HG03558 (cell line): Measurements from ENCODE around the gene B4GALT4.
"Not testable (repeated sequence)": the region's sequence is repeated elsewhere in the genome, so short reads cannot be mapped to it uniquely, and the experiment has no call there.

Source experiments
- ATAC-seq: cut with Tn5 transposase; IDR thresholded peaks from one replicate; pipeline ENCODE4 v1.9.1; 2021; ENCODE audit warnings: moderate number of reproducible peaks; ENCODE audit not compliant: unreplicated experiment; ENCODE audit errors: extremely low read depth

B4GALT4 gene

GRCh38 chr3:119206611-119207511, 33.8 kb downstream of the B4GALT4 start:
- no peak for ATAC-seq

GRCh38 chr3:119205685-119206084, 35.0 kb downstream of the B4GALT4 start:
- no peak for ATAC-seq

- ATAC-seq: no peak
Observed at GRCh38 chr3:119205209-119205608, 35.5 kb downstream of the B4GALT4 start.

GRCh38 chr3:119195911-119196310, 44.8 kb downstream of the B4GALT4 start:
- ATAC-seq: no peak

- ATAC-seq: no peak
Observed at GRCh38 chr3:119195151-119195476, 45.6 kb downstream of the B4GALT4 start.

- ATAC-seq: no peak
Observed at GRCh38 chr3:119194237-119195150, 46.2 kb downstream of the B4GALT4 start.

- no peak for ATAC-seq
Observed at GRCh38 chr3:119191800-119192199, 48.9 kb downstream of the B4GALT4 start.

- no peak for ATAC-seq
Observed at GRCh38 chr3:119187266-119187665, 53.4 kb downstream of the B4GALT4 start.

- no peak for ATAC-seq
Observed at GRCh38 chr3:119184796-119185570, 55.7 kb downstream of the B4GALT4 start.

GRCh38 chr3:119184111-119184510, 56.6 kb downstream of the B4GALT4 start:
- ATAC-seq: no peak

- ATAC-seq: no peak
Observed at GRCh38 chr3:119181765-119182164, 58.9 kb downstream of the B4GALT4 start.

- ATAC-seq: no peak
Observed at GRCh38 chr3:119177321-119177720, 63.4 kb downstream of the B4GALT4 start.

- ATAC-seq: no peak
Observed at GRCh38 chr3:119176778-119177177, 63.9 kb downstream of the B4GALT4 start.

GRCh38 chr3:119175872-119176756, 64.6 kb downstream of the B4GALT4 start:
- no peak for ATAC-seq

- no peak for ATAC-seq
Observed at GRCh38 chr3:119173325-119173724, 67.4 kb downstream of the B4GALT4 start, which contains the start of gene UPK1B. UPK1B (plus strand) TSS chr3:119173598; CDS start chr3:119186742, 13,144 bp downstream.

- no peak for ATAC-seq
Observed at GRCh38 chr3:119170821-119171220, 69.9 kb downstream of the B4GALT4 start.

- ATAC-seq: not testable (repeated sequence)
Observed at GRCh38 chr3:119164745-119165144, 75.9 kb downstream of the B4GALT4 start.
